GM12878 (cell line): ENCODE measurements around the gene CACNB3. TPM values are rescaled to one million over a fixed set of nuclear protein-coding genes. Genes with fewer than 3 reads are reported as not detected.
A peak's percentile ranks its signal among the peaks of the same experiment; 100 is the strongest.

Experiments used
- BHLHE40 ChIP-seq, 2 experiments: fragments of 450-650 bp in 1 of 2; IDR thresholded peaks; 2 replicates each; pipeline ENCODE4 v1.6.1; 2011 to 2017; ENCODE audit warnings: low read depth in 2 of 2, borderline replicate concordance in 1 of 2, improper control_type of control experiment in 1 of 2, low read length in 1 of 2, mild to moderate bottlenecking in 1 of 2
- CHD1 ChIP-seq: IDR thresholded peaks from 2 replicates; pipeline ENCODE4 v1.6.1; 2012; ENCODE audit warnings: low read depth, low read length, improper control_type of control experiment
- CREB1 ChIP-seq: IDR thresholded peaks from 2 replicates; pipeline ENCODE4 v1.6.1; 2012; ENCODE audit warnings: low read depth, mild to moderate bottlenecking, inconsistent platforms
- CUX1 ChIP-seq: IDR thresholded peaks from 2 replicates; pipeline ENCODE4 v1.6.1; 2012; ENCODE audit warnings: improper control_type of control experiment, low read depth, low read length; ENCODE audit not compliant: insufficient replicate concordance
- GATAD2B ChIP-seq: fragments of 450-650 bp; conservative IDR thresholded peaks from 2 replicates; pipeline ENCODE4 v1.6.1; 2017; ENCODE audit warnings: low read depth, mild to moderate bottlenecking, moderate library complexity
- HDAC2 ChIP-seq: fragments of 200-600 bp; sonication (generic); IDR thresholded peaks from 2 replicates; pipeline ENCODE4 v1.6.1; 2017
- JUNB ChIP-seq: IDR thresholded peaks from 2 replicates; pipeline ENCODE4 v1.6.1; 2016; ENCODE audit warnings: antibody characterized with exemption, mild to moderate bottlenecking
- MYC ChIP-seq: IDR thresholded peaks from 2 replicates; pipeline ENCODE4 v1.6.1; 2011; ENCODE audit warnings: mild to moderate bottlenecking, low read length, moderate library complexity, inconsistent platforms; ENCODE audit not compliant: insufficient read depth, insufficient replicate concordance, insufficient read length, severe bottlenecking
- NR2C1 ChIP-seq: fragments of 450-650 bp; IDR thresholded peaks from 2 replicates; pipeline ENCODE4 v1.6.1; 2017; ENCODE audit warnings: antibody characterized with exemption, mild to moderate bottlenecking, moderate library complexity
- NRF1 ChIP-seq: conservative IDR thresholded peaks from 2 replicates; pipeline ENCODE4 v1.6.1; 2011; ENCODE audit warnings: mild to moderate bottlenecking, low read depth, low read length, improper control_type of control experiment
- RAD21 ChIP-seq: IDR thresholded peaks from 2 replicates; pipeline ENCODE4 v1.6.1; 2011; ENCODE audit warnings: mild to moderate bottlenecking, low read depth, low read length, moderate library complexity; ENCODE audit not compliant: insufficient read depth
- RCOR1 ChIP-seq: conservative IDR thresholded peaks from 2 replicates; pipeline ENCODE4 v1.6.1; 2012; ENCODE audit warnings: low read depth, low read length, improper control_type of control experiment
- RELB ChIP-seq: fragments of 450-650 bp; IDR thresholded peaks from 2 replicates; pipeline ENCODE4 v1.6.1; 2017; ENCODE audit warnings: low read depth, mild to moderate bottlenecking, moderate library complexity
- RFX5 ChIP-seq: IDR thresholded peaks from 2 replicates; pipeline ENCODE4 v1.6.1; 2011; ENCODE audit warnings: low read depth, low read length, improper control_type of control experiment
- SMARCA5 ChIP-seq: fragments of 450-650 bp; IDR thresholded peaks from 2 replicates; pipeline ENCODE4 v1.6.1; 2017; ENCODE audit warnings: mild to moderate bottlenecking
- STAT1 ChIP-seq: fragments of 450-650 bp; conservative IDR thresholded peaks from 2 replicates; pipeline ENCODE4 v1.6.1; 2014; ENCODE audit warnings: antibody characterized with exemption, mild to moderate bottlenecking
- TAF1 ChIP-seq: IDR thresholded peaks from 2 replicates; pipeline ENCODE4 v1.6.1; 2011; ENCODE audit warnings: mild to moderate bottlenecking, low read depth, low read length, borderline replicate concordance
- TBL1XR1 ChIP-seq: IDR thresholded peaks from 2 replicates; pipeline ENCODE4 v1.6.1; 2012; ENCODE audit warnings: low read depth, low read length, improper control_type of control experiment
- polyA plus RNA-seq, 11 experiments: library from polyadenylated mRNA; depleted of rRNA in 4 of 11; unstranded in 6 of 11; stranded (reverse) in 5 of 11; fragments of >200 nt; fragmentation: Nextera tagmentation in 4 of 11; fragmentation: Illumina TruSeq in 1 of 11; extraction: Ambion mirVana in 4 of 11; extraction: Trizol in 1 of 11; gene quantifications; 1 replicate in 1 of 11; 2 replicates in 10 of 11; pipeline versions ENCODE4 v1.2.1 to v1.2.3, GENCODE V29; 2011 to 2016; ENCODE audit warnings: inconsistent platforms in 2 of 11, missing spikeins in 2 of 11, low read depth in 1 of 11
- total RNA-seq, 4 experiments: library from RNA; depleted of rRNA in 3 of 4; stranded (reverse); fragments of >200 nt in 3 of 4; fragmentation: Illumina TruSeq in 1 of 4; extraction: Trizol in 1 of 4; gene quantifications; 2 replicates each; pipeline versions ENCODE4 v1.2.1 to v1.2.3, GENCODE V29; 2013 to 2021
- TF ChIP-seq, protein P1 (sequence below): fragments of 450-650 bp; IDR thresholded peaks from 2 replicates; pipeline ENCODE4 v1.6.1; 2017; ENCODE audit warnings: mild to moderate bottlenecking, low read depth, inconsistent platforms; ENCODE audit not compliant: poor library complexity, severe bottlenecking

CACNB3 gene
- total and polyA plus RNA-seq, 10 of the 15 experiments (the other 5 are each of a cell fraction or from before 2014, with no cell fraction given), result 0.78 to 5.0 (median 1.7) TPM

GRCh38 chr12:48814262-48815125, 3.8 kb upstream of the CACNB3 start (continued):
- TF ChIP-seq CUX1, result no peak
- peak; percentile 100 for TF ChIP-seq SMARCA5
- TF ChIP-seq HDAC2, result no peak
- 0 out of 2 replicates have a peak, but pooled peaks have one; percentile 9 for TF ChIP-seq RFX5
- peak; percentile 62 for TF ChIP-seq MYC
- no peak for TF ChIP-seq NRF1
- TF ChIP-seq RELB, result no peak
- peak; percentile 14 to 74; a peak in 2 of 4 replicates for TF ChIP-seq BHLHE40 (IDR thresholded peaks at IDR 0.05; ENCODE audit: borderline replicate concordance in 1 of 2, low read depth in 2 of 2, low read length in 1 of 2)
- TF ChIP-seq JUNB, result no peak
- TF ChIP-seq STAT1, result peak; percentile 83; the same call in 1 of the 2 replicates
- TF ChIP-seq RCOR1, result no peak
- TF ChIP-seq TBL1XR1, result peak; percentile 19; the same call in 1 of the 2 replicates
- TF ChIP-seq CREB1, result no peak; the same call in 1 of the 2 replicates
- TF ChIP-seq, protein P1, sequence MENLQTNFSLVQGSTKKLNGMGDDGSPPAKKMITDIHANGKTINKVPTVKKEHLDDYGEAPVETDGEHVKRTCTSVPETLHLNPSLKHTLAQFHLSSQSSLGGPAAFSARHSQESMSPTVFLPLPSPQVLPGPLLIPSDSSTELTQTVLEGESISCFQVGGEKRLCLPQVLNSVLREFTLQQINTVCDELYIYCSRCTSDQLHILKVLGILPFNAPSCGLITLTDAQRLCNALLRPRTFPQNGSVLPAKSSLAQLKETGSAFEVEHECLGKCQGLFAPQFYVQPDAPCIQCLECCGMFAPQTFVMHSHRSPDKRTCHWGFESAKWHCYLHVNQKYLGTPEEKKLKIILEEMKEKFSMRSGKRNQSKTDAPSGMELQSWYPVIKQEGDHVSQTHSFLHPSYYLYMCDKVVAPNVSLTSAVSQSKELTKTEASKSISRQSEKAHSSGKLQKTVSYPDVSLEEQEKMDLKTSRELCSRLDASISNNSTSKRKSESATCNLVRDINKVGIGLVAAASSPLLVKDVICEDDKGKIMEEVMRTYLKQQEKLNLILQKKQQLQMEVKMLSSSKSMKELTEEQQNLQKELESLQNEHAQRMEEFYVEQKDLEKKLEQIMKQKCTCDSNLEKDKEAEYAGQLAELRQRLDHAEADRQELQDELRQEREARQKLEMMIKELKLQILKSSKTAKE, result no peak
- peak; percentile 41; the same call in 1 of the 2 replicates for TF ChIP-seq CHD1
- peak; percentile 27 for TF ChIP-seq RAD21
- peak; percentile 45 for TF ChIP-seq NR2C1
- TF ChIP-seq GATAD2B, result peak; percentile 92
- TF ChIP-seq TAF1, result no peak
